Activated naive CD8-positive, alpha-beta T cell treated with anti-CD3 and anti-CD28 coated beads, Interleukin-2, amount 50 U/mL, for 24 hours (primary cell): ENCODE data around the gene C12orf43.
A peak's percentile ranks its signal among the peaks of the same experiment; 100 is the strongest.
"Not testable (repeated sequence)": the region's sequence is repeated elsewhere in the genome, so short reads cannot be mapped to it uniquely, and the experiment has no call there.

Experiments used
- ATAC-seq: fragments of 150-1000 bp; cut with Tn5 transposase; one replicate; pipeline ENCODE4 v1.10.0; 2021
- DNase-seq: peaks from one replicate; pipeline ENCODE4 v3.0.0; 2021
- H3K27ac Mint-ChIP-seq: one replicate; pipeline ENCODE4 v1.8.0; 2021; ENCODE audit warnings: mild to moderate bottlenecking, mixed read lengths
- H3K27me3 Mint-ChIP-seq: one replicate; pipeline ENCODE4 v1.8.0; 2021; ENCODE audit warnings: mixed read lengths
- H3K36me3 Mint-ChIP-seq: one replicate; pipeline ENCODE4 v1.8.0; 2021; ENCODE audit warnings: low read depth, mixed read lengths
- H3K4me1 Mint-ChIP-seq: one replicate; pipeline ENCODE4 v1.8.0; 2021; ENCODE audit warnings: mixed read lengths
- H3K4me3 Mint-ChIP-seq: one replicate; pipeline ENCODE4 v1.8.0; 2021; ENCODE audit warnings: mild to moderate bottlenecking, moderate library complexity, mixed read lengths
- H3K9me3 Mint-ChIP-seq: one replicate; pipeline ENCODE4 v1.8.0; 2021; ENCODE audit warnings: mixed read lengths

C12orf43 gene

DNA sequence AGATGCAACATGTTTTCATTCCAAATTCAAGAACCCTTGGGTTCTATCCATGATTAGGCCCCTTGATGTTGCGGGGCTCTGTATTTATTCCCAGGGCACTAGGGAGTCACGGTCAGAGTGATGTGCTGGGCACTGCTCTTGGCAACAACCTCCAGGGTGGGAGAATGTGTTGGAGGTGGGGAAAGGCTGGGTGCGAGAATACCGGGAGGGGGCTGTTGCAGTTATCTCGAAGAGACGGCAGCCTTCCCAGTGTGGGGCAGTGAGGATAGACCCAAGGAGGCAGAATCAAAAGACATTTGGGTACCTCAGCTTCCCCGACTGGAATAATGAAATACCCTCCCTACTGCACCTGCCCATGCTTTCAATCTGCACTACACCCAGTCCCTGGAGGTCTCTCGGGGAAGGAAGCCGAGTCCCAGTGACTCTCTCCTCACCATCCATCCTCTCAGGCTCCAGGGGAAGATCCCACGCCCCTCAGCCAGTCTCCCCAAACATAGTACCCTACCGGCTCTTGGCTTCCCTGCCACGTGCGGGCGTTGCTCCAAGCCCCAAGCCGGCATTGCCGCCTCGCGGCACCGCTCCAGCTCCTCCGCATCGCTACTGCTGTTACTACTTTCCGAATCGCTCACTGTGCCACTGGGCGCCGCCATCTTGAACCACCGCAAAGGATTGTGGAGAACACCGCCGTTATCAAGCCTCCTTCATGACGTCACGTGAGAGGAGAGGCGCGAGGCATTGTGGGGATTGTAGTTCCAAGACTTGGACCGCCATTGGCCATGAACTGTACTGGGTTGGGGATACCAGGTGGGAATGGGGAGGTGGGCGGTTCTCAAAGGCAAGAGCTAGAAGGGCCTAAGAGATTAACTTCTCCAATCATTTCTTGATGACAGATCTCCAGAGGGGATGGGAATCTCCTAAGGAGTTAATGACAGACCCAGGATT, at the start of gene C12orf43:
C12orf43 (minus strand) TSS at position 663 of the 942 bp plus-strand sequence; CDS start at position 650, 13 bp downstream.
- H3K4me1 Mint-ChIP-seq: peaks cover 24% of the 10 kb centered on the region
- ATAC-seq (peak; percentile 97), DNase-seq (peak; percentile 92)
- peak within 1 kb of the TSS; percentile 97 for H3K27ac Mint-ChIP-seq
- peaks cover 15% of the 10 kb centered on the region for H3K36me3 Mint-ChIP-seq
- peak within 1 kb of the TSS; percentile 99 for H3K4me3 Mint-ChIP-seq
- H3K27me3 Mint-ChIP-seq: no peaks in the 10 kb centered on the region
- no peaks in the 10 kb centered on the region for H3K9me3 Mint-ChIP-seq

GRCh38 chr12:121065345-121065744, 49.1 kb upstream of the C12orf43 start:
- ATAC-seq (no peak), DNase-seq (no peak)
- Mint-ChIP-seq H3K36me3 (no peaks in the 10 kb centered on the region), H3K27me3 (no peaks in the 10 kb centered on the region), H3K4me3 (no peak overlapping the region), H3K4me1 (peaks cover 11% of the 10 kb centered on the region), H3K27ac (no peak overlapping the region), H3K9me3 (no peaks in the 10 kb centered on the region)

GRCh38 chr12:121064586-121064985, 48.3 kb upstream of the C12orf43 start:
- H3K27ac Mint-ChIP-seq, DNase-seq, ATAC-seq, H3K9me3 Mint-ChIP-seq, H3K27me3 Mint-ChIP-seq, H3K36me3 Mint-ChIP-seq, H3K4me3 Mint-ChIP-seq: not testable (repeated sequence)
- peaks cover 18% of the 10 kb centered on the region for H3K4me1 Mint-ChIP-seq

- Mint-ChIP-seq H3K27me3 (no peaks in the 10 kb centered on the region), H3K4me3 (no peak overlapping the region), H3K9me3 (no peaks in the 10 kb centered on the region), H3K27ac (no peak overlapping the region), H3K36me3 (no peaks in the 10 kb centered on the region), H3K4me1 (peaks cover 18% of the 10 kb centered on the region)
- no peak for DNase-seq
- ATAC-seq: no peak
These were observed 47.8 kb upstream of the C12orf43 start for GRCh38 chr12:121064116-121064515.

- ATAC-seq (no peak), DNase-seq (no peak)
- H3K36me3 Mint-ChIP-seq: no peaks in the 10 kb centered on the region
- H3K27me3 Mint-ChIP-seq: no peaks in the 10 kb centered on the region
- no peaks in the 10 kb centered on the region for H3K9me3 Mint-ChIP-seq
- peaks cover 20% of the 10 kb centered on the region for H3K4me1 Mint-ChIP-seq
- H3K27ac Mint-ChIP-seq: no peak overlapping the region
- no peak overlapping the region for H3K4me3 Mint-ChIP-seq
These were observed 46.2 kb upstream of the C12orf43 start for GRCh38 chr12:121062391-121063045.

DNA sequence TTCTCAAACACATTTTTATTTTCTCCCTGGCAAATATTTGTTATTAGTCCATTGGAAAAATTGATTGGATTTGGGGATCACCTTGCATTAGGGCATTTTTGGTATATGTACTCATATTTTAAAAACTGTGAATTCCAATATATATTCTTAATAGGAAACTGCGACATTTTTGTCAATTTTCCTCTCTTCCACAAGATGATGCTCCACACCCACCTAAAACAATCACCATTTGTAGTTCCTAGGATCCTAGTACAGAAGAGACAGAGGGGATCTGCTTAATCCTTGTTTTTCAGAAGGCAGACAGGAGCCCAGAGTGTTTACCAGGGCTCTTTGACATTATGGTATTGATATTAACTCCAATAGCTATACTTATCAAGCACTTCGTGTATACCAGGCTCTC, 45.5 kb upstream of the C12orf43 start:
- no peak overlapping the region for H3K4me3 Mint-ChIP-seq
- H3K27me3 Mint-ChIP-seq: no peaks in the 10 kb centered on the region
- DNase-seq (no peak), ATAC-seq (no peak)
- no peaks in the 10 kb centered on the region for H3K9me3 Mint-ChIP-seq
- H3K36me3 Mint-ChIP-seq: no peaks in the 10 kb centered on the region
- H3K27ac Mint-ChIP-seq: no peak overlapping the region
- peaks cover 20% of the 10 kb centered on the region for H3K4me1 Mint-ChIP-seq

DNA sequence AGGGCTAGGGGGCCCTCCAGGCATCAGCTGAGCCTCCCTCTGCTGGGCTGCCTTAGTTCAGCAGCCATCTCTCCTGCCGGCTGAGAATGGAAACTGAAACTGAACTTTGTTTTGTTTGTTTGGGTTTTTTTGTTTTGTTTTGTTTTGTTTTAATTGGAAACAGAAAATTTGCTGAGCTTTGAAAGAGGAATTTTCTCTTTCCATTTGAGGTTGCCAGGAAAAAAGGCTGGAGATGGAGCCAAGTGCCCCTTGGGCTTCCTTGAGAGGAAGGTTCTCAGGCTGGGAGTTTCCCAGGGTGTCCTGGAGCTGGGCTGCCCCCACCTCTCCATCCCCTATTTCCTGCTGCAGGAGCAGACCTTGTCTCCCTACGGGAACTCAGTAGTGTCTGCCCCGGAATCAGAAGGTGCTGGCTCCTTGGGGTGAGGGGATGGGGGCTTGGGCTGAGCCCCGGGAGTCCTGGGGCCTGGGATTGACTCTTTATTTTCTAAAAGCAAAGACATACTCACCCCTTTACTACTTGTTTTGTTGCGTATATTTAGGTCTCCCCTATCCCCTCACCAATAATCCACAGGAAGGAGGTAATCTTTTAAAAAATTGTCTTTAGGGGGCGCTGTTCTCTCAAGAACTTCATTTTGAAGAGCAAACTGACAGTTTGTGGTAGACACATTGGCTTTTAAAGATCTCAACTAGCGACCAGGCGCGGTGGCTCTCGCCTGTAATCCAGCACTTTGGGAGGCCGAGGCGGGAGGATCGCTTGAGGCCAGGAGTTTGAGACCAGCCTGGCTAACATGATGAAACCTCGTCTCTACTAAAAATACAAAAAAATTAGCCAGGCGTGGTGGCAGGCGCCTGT, 44.1 kb upstream of the C12orf43 start:
- H3K27ac Mint-ChIP-seq: peak overlapping the region; percentile 84
- H3K4me1 Mint-ChIP-seq: peaks cover 18% of the 10 kb centered on the region
- ATAC-seq (peak; percentile 93), DNase-seq (peak; percentile 41)
- H3K36me3 Mint-ChIP-seq: no peaks in the 10 kb centered on the region
- peak overlapping the region; percentile 76 for H3K4me3 Mint-ChIP-seq
- H3K9me3 Mint-ChIP-seq: no peaks in the 10 kb centered on the region
- no peaks in the 10 kb centered on the region for H3K27me3 Mint-ChIP-seq

DNA sequence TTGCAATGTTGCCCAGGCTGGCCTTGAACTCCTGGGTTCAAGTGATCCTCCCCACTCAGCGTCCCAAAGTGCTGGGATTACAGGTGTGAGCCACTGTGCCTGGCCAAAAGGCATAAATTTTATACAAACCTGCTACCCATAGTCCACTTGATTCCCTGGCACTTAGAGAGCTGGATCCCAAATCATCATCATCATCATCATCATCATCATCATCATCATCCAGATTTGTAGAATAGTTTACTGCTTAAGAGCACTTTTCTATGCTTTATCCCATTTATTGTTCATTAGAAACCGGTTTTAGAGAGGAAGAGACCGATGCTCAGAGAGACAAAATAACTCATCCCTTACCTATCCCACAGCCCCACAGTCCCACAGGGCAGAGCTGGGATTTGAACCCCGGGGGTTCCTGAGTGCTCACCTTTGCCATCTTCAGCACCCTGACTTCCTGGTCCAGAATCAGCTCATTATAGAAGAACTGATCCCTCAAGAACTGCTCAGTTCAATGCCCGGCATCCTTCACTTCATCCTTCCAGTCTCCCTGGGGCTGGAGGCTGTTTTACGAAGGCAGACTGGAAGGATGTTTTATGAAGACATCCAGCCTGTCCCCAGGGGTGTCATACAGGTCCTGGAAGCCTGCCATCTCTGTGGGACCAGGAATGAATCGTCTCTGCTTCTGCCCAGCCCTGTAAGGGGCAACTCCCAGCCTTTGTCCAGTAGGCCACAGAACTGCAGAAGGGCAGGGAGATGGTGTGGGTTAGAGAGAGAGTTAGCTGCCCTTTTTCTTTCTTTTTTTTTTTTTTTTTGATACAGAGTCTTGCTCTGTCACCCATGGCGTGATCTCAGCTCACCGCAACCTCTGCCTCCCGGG, 43.0 kb upstream of the C12orf43 start:
- Mint-ChIP-seq H3K9me3 (no peaks in the 10 kb centered on the region), H3K4me1 (peaks cover 14% of the 10 kb centered on the region), H3K4me3 (peak overlapping the region; percentile 76), H3K36me3 (no peaks in the 10 kb centered on the region), H3K27me3 (no peaks in the 10 kb centered on the region), H3K27ac (peak overlapping the region; percentile 84)
- no peak for ATAC-seq
- no peak for DNase-seq

- no peaks in the 10 kb centered on the region for H3K36me3 Mint-ChIP-seq
- H3K9me3 Mint-ChIP-seq: no peaks in the 10 kb centered on the region
- DNase-seq: no peak
- ATAC-seq: no peak
- peaks cover 14% of the 10 kb centered on the region for H3K4me1 Mint-ChIP-seq
- H3K27ac Mint-ChIP-seq: no peak overlapping the region
- no peaks in the 10 kb centered on the region for H3K27me3 Mint-ChIP-seq
- H3K4me3 Mint-ChIP-seq: no peak overlapping the region
These were observed 41.5 kb upstream of the C12orf43 start for GRCh38 chr12:121057794-121058193.

GRCh38 chr12:121053706-121054105, 37.4 kb upstream of the C12orf43 start:
- H3K36me3 Mint-ChIP-seq: no peaks in the 10 kb centered on the region
- ATAC-seq (no peak), DNase-seq (no peak)
- no peak overlapping the region for H3K4me3 Mint-ChIP-seq
- H3K4me1 Mint-ChIP-seq: no peaks in the 10 kb centered on the region
- no peak overlapping the region for H3K27ac Mint-ChIP-seq
- no peaks in the 10 kb centered on the region for H3K9me3 Mint-ChIP-seq
- H3K27me3 Mint-ChIP-seq: peaks cover 1% of the 10 kb centered on the region

GRCh38 chr12:121050725-121051124, 34.4 kb upstream of the C12orf43 start:
- Mint-ChIP-seq H3K27me3 (peaks cover 1% of the 10 kb centered on the region), H3K27ac (no peak overlapping the region), H3K4me1 (peaks cover 2% of the 10 kb centered on the region), H3K36me3 (no peaks in the 10 kb centered on the region), H3K4me3 (no peak overlapping the region), H3K9me3 (no peaks in the 10 kb centered on the region)
- ATAC-seq (no peak), DNase-seq (no peak)

GRCh38 chr12:121048442-121048841, 32.2 kb upstream of the C12orf43 start:
- Mint-ChIP-seq H3K36me3 (no peaks in the 10 kb centered on the region), H3K9me3 (no peaks in the 10 kb centered on the region), H3K27me3 (peaks cover 6% of the 10 kb centered on the region), H3K4me3 (peak overlapping the region; percentile 36), H3K27ac (no peak overlapping the region), H3K4me1 (peaks cover 6% of the 10 kb centered on the region)
- DNase-seq: no peak
- ATAC-seq: no peak

DNA sequence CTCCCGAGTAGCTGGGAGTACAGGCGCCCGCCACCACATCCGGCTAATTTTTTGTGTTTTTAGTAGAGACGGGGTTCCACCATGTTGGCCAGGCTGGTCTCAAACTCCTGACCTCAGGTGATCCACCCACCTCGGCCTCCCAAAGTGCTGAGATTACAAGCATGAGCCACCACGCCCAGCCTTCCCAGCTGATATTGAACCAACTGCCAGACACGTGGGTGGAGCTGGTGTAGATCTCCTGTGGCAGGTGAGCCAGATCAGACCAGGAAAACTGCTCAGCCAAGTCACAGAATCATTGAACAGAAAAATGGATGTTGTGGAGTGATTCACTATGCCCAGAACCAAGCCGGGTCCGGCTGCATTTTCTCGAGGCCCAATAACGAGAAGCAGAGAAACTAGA, 31.1 kb upstream of the C12orf43 start:
- not testable (repeated sequence) for ATAC-seq, H3K36me3 Mint-ChIP-seq, H3K4me1 Mint-ChIP-seq, DNase-seq, H3K4me3 Mint-ChIP-seq, H3K9me3 Mint-ChIP-seq, H3K27ac Mint-ChIP-seq
- H3K27me3 Mint-ChIP-seq: peaks cover 13% of the 10 kb centered on the region

DNA sequence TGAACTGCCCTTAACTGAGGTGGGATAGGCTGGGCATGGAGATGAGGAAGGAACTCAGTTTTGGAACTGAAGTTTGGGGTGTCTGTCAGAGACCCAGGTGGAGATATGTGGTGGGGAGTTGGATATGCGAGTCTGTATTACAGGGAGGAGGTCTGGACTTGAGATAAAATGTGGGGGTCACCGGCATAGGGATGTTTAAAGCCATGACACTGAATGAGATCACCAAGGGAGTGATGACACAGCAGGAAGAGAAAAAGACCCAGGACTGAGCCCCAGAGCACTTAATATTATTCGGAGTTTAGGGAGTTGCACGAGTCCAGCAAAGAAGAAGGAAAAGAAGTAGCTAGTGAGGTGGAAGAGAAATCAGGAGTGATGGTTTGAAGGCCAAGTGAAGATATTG, 26.8 kb upstream of the C12orf43 start:
- H3K27ac Mint-ChIP-seq: no peak overlapping the region
- no peaks in the 10 kb centered on the region for H3K9me3 Mint-ChIP-seq
- H3K4me3 Mint-ChIP-seq: no peak overlapping the region
- no peaks in the 10 kb centered on the region for H3K36me3 Mint-ChIP-seq
- peaks cover 20% of the 10 kb centered on the region for H3K27me3 Mint-ChIP-seq
- no peak for DNase-seq
- peaks cover 27% of the 10 kb centered on the region for H3K4me1 Mint-ChIP-seq
- no peak for ATAC-seq
